ENCODE results near the gene DNAJC7. TPM values are rescaled to one million over a fixed set of nuclear protein-coding genes. Genes with fewer than 3 reads are reported as not detected.

Gene DNAJC7
- total RNA-seq, 1 donor, result 75.3 TPM

DNA sequence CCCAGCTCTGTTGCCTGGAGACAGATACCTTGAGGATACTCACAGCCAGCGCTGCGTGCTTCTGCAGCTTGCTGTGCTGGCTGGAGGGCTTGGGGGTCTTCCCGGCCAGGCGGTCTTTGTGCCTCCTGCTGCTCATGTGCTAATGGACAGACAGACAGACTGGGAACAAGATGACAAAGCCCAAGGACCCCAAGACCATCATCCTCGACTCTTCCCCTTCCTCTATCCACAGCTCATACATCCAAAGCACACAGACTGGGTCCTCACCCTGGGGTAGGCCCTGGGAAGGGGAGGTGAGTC, 10.3 kb upstream of the DNAJC7 start:
- Histone ChIP-seq H3K36me3 (ENCODE audit: insufficient read depth, low read length) (peaks cover 16% of the 10 kb centered on the region), H3K79me2 (ENCODE audit: insufficient read depth, low read length) (no peaks in the 10 kb centered on the region)
- DNase-seq (ENCODE audit: insufficient read length, low spot score, missing footprints), result peak; percentile 60

DNA sequence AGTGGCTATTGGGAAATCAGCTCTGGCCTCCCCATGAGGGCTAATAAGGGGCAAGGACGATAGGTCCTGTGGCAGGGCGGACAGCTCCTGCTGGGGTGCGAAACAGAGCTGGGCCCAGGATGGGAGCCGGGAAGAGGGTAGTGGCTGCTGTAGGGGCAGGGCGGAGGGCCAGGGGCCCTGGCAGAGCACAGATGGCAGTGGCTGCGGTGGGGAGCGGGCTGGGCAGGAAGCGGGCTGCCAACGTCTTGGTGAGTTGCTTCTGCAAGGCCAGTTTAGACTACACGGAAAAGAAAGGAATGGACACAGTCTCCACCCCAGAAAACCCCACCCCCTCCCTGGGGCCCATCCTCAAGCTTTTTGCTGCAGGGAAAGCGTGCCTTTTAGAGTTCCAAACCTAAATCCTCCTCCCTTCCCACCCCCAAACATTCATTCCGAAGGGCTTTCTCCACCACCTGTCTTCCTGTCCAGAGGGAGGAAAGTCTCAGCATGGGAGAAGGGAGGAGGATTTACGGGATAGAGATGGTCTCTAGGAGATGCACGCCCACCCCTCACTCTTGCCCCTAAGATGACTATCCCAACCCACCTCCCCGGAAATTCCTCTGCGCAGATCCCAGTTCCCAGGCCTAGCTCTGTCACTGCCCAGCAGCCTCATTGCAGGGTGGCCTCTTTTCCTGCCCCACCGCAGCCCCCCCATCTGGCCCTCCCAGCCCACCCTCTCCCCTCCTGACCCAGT, 9.8 kb upstream of the DNAJC7 start:
- Histone ChIP-seq H3K27me3 (ENCODE audit: insufficient read depth, low read length) (no peaks in the 10 kb centered on the region), H3K27ac (ENCODE audit: low read depth, low read length) (no peak overlapping the region), H4K20me1 (ENCODE audit: insufficient read depth, low read length) (no peaks in the 10 kb centered on the region), H2AFZ (ENCODE audit: low read length) (no peak overlapping the region), H3K4me2 (ENCODE audit: insufficient read depth, low read length) (no peak overlapping the region), H3K4me1 (ENCODE audit: insufficient read depth, low read length) (peaks cover 12% of the 10 kb centered on the region), H3K36me3 (ENCODE audit: insufficient read depth, low read length) (peaks cover 21% of the 10 kb centered on the region), H3K4me3 (ENCODE audit: insufficient read depth, low read length) (no peak overlapping the region), H3K9me3 (ENCODE audit: low read depth, low read length) (no peaks in the 10 kb centered on the region), H3K79me2 (ENCODE audit: insufficient read depth, low read length) (peaks cover 2% of the 10 kb centered on the region)
- TF ChIP-seq, protein P1, sequence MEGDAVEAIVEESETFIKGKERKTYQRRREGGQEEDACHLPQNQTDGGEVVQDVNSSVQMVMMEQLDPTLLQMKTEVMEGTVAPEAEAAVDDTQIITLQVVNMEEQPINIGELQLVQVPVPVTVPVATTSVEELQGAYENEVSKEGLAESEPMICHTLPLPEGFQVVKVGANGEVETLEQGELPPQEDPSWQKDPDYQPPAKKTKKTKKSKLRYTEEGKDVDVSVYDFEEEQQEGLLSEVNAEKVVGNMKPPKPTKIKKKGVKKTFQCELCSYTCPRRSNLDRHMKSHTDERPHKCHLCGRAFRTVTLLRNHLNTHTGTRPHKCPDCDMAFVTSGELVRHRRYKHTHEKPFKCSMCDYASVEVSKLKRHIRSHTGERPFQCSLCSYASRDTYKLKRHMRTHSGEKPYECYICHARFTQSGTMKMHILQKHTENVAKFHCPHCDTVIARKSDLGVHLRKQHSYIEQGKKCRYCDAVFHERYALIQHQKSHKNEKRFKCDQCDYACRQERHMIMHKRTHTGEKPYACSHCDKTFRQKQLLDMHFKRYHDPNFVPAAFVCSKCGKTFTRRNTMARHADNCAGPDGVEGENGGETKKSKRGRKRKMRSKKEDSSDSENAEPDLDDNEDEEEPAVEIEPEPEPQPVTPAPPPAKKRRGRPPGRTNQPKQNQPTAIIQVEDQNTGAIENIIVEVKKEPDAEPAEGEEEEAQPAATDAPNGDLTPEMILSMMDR (IDR thresholded peaks at IDR 0.05; ENCODE audit: extremely low read depth, low read depth, low read length), result no peak
- peak; percentile 85 for DNase-seq (ENCODE audit: insufficient read length, low spot score, missing footprints)

More for the DNA sequence above, 10.3 kb upstream of the DNAJC7 start:
- Histone ChIP-seq H2AFZ (ENCODE audit: low read length) (no peak overlapping the region), H3K4me1 (ENCODE audit: insufficient read depth, low read length) (peaks cover 12% of the 10 kb centered on the region), H3K27ac (ENCODE audit: low read depth, low read length) (no peak overlapping the region), H3K9me3 (ENCODE audit: low read depth, low read length) (no peaks in the 10 kb centered on the region), H4K20me1 (ENCODE audit: insufficient read depth, low read length) (no peaks in the 10 kb centered on the region), H3K4me2 (ENCODE audit: insufficient read depth, low read length) (no peak overlapping the region), H3K4me3 (ENCODE audit: insufficient read depth, low read length) (no peak overlapping the region), H3K27me3 (ENCODE audit: insufficient read depth, low read length) (no peaks in the 10 kb centered on the region)
- TF ChIP-seq, protein P1 (IDR thresholded peaks at IDR 0.05; ENCODE audit: extremely low read depth, low read depth, low read length), result no peak

DNA sequence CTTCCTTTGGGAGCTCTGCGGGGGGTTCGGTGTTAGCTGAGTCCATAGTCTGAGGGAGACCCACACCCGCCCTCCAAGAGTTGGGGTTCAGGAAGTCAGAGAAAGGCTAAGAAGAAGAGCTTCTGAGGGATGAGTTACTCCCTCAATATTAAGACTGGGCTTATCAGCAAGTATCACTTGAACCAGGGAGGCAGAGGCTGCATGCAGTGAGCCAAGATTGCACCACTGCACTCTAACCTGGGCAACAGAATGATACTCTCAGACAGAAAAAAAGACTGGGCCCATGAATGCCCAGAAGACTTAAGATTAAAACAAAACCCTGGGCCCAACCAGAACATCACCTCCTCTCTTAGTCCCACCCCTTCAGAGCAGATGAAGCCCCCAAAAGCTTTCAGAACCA, 8.7 kb upstream of the DNAJC7 start:
- Histone ChIP-seq H2AFZ (ENCODE audit: low read length) (no peak overlapping the region), H3K27ac (ENCODE audit: low read depth, low read length) (no peak overlapping the region), H3K27me3 (ENCODE audit: insufficient read depth, low read length) (no peaks in the 10 kb centered on the region), H3K4me3 (ENCODE audit: insufficient read depth, low read length) (no peak overlapping the region), H3K9me3 (ENCODE audit: low read depth, low read length) (no peaks in the 10 kb centered on the region), H3K4me1 (ENCODE audit: insufficient read depth, low read length) (peaks cover 14% of the 10 kb centered on the region), H3K79me2 (ENCODE audit: insufficient read depth, low read length) (peaks cover 10% of the 10 kb centered on the region), H3K36me3 (ENCODE audit: insufficient read depth, low read length) (peaks cover 28% of the 10 kb centered on the region), H4K20me1 (ENCODE audit: insufficient read depth, low read length) (no peaks in the 10 kb centered on the region), H3K4me2 (ENCODE audit: insufficient read depth, low read length) (no peak overlapping the region)
- no peak for DNase-seq (ENCODE audit: insufficient read length, low spot score, missing footprints)
- TF ChIP-seq, protein P1 (IDR thresholded peaks at IDR 0.05; ENCODE audit: extremely low read depth, low read depth, low read length), result no peak

DNA sequence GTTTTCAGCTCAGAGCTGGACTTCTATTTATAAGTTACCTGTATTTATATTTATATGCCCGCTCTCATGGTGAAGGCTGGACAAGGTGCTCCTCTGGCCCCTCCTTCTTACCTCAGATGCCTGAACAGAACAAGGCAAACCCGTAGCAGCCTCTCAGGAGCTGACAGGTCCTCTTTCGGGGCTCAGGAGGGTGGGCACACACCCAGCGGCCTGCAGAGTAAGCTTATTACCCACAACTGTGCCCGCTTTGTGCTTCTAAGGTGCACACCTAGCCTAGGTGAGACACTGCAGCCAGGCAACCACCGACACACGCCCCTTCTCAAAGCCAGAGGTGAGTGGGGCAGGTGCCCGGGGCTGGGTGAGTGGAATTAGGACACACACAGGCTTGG, 7.9 kb upstream of the DNAJC7 start:
- Histone ChIP-seq H3K79me2 (ENCODE audit: insufficient read depth, low read length) (peaks cover 17% of the 10 kb centered on the region), H3K4me2 (ENCODE audit: insufficient read depth, low read length) (peak overlapping the region; percentile 8), H3K4me3 (ENCODE audit: insufficient read depth, low read length) (no peak overlapping the region), H3K4me1 (ENCODE audit: insufficient read depth, low read length) (peaks cover 15% of the 10 kb centered on the region), H3K27me3 (ENCODE audit: insufficient read depth, low read length) (no peaks in the 10 kb centered on the region), H3K36me3 (ENCODE audit: insufficient read depth, low read length) (peaks cover 28% of the 10 kb centered on the region), H4K20me1 (ENCODE audit: insufficient read depth, low read length) (no peaks in the 10 kb centered on the region), H3K9me3 (ENCODE audit: low read depth, low read length) (no peaks in the 10 kb centered on the region), H3K27ac (ENCODE audit: low read depth, low read length) (no peak overlapping the region), H2AFZ (ENCODE audit: low read length) (no peak overlapping the region)
- DNase-seq (ENCODE audit: insufficient read length, low spot score, missing footprints), result peak; percentile 47
- TF ChIP-seq, protein P1 (IDR thresholded peaks at IDR 0.05; ENCODE audit: extremely low read depth, low read depth, low read length), result no peak

Data from osteoblast (primary cell).